H1 (cell line): ENCODE data around the gene SSB. TPM values are rescaled to one million over a fixed set of nuclear protein-coding genes. Genes with fewer than 3 reads are reported as not detected.

ENCODE experiments used
- ASH2L ChIP-seq: fragments of 200-600, 300-600 bp; sonication (generic); IDR thresholded peaks from one replicate; pipeline ENCODE4 v1.7.1; 2017; ENCODE audit warnings: low read length
- ATF2 ChIP-seq: IDR thresholded peaks from 2 replicates; pipeline ENCODE4 v1.6.1; 2012; ENCODE audit warnings: low read length, inconsistent platforms
- BRCA1 ChIP-seq: IDR thresholded peaks from 2 replicates; pipeline ENCODE4 v1.6.1; 2012; ENCODE audit warnings: low read depth, low read length, improper control_type of control experiment
- CHD2 ChIP-seq: IDR thresholded peaks from 2 replicates; pipeline ENCODE4 v1.6.1; 2012; ENCODE audit warnings: low read length, improper control_type of control experiment
- POLR2AphosphoS5 ChIP-seq: IDR thresholded peaks from 2 replicates; pipeline ENCODE4 v1.6.1; 2011; ENCODE audit warnings: low read depth, low read length
- polyA plus RNA-seq, 7 experiments: library from polyadenylated mRNA; depleted of rRNA in 3 of 7; stranded (reverse) in 5 of 7; unstranded in 2 of 7; fragments of >200 nt in 5 of 7; fragments of 200-250 nt in 2 of 7; gene quantifications; 1 replicate in 5 of 7; 2 replicates in 1 of 7; 4 replicates in 1 of 7; pipeline versions ENCODE4 v1.2.1 to v1.2.3, GENCODE V29; 2011 to 2013; ENCODE audit warnings: missing spikeins in 2 of 7, mixed read lengths in 2 of 7
- total RNA-seq: library from RNA; stranded (reverse); fragmentation: NEBNext Ultra II Directional; extraction: Animal tissue kit (Norgen Biotek cat#: 25700); gene quantifications from 2 replicates; pipeline ENCODE4 v1.2.1, GENCODE V29; 2021

The SSB gene
- total and polyA plus RNA-seq, 2 of the 8 experiments (the other 6 are each of a cell fraction or from before 2014, with no cell fraction given): 60.8 to 270 TPM

GRCh38 chr2:169859423-169859822, 60.8 kb downstream of the SSB start (continued):
- TF ChIP-seq POLR2AphosphoS5 (no peak), ATF2 (no peak), CHD2 (no peak), ASH2L (no peak), BRCA1 (no peak)
- TF ChIP-seq, all 59 proteins: peak for 0
